WTC11 (cell line): Measurements from ENCODE around the gene PANX2. TPM values are rescaled to one million over a fixed set of nuclear protein-coding genes. Genes with fewer than 3 reads are reported as not detected.
A peak's percentile ranks its signal among the peaks of the same experiment; 100 is the strongest.

Source experiments
- ATAC-seq: fragments of 200-7000 bp; cut with Tn5 transposase; 2 replicates; pipeline ENCODE4 v1.10.0; 2021; ENCODE audit warnings: mild to moderate bottlenecking, moderate library complexity
- CTCF ChIA-PET: fragments of 300-600 bp; sonication (Branson Sonifier 250); formaldehyde crosslinking; loops from one replicate; lab custom pipeline; 2021; ENCODE audit warnings: antibody characterized with exemption; lab: Charles Lee
- POLR2A ChIA-PET: fragments of 350-600 bp; sonication (Branson Sonifier 250); formaldehyde crosslinking; loops from one replicate; lab custom pipeline; 2021; ENCODE audit warnings: antibody characterized with exemption; lab: Charles Lee
- DNase-seq: peaks from one replicate; pipeline ENCODE4 v3.0.0; 2021; ENCODE audit warnings: low spot score
- H3K27ac Mint-ChIP-seq: 2 replicates; pipeline ENCODE4 v1.8.0; 2021; ENCODE audit warnings: mixed read lengths
- H3K27me3 Mint-ChIP-seq: 2 replicates; pipeline ENCODE4 v1.8.0; 2021; ENCODE audit warnings: low read depth, mild to moderate bottlenecking, moderate library complexity, mixed read lengths
- H3K36me3 Mint-ChIP-seq: 2 replicates; pipeline ENCODE4 v1.8.0; 2021; ENCODE audit warnings: mixed read lengths
- H3K4me1 Mint-ChIP-seq: 2 replicates; pipeline ENCODE4 v1.8.0; 2022; ENCODE audit warnings: mixed read lengths
- H3K4me3 Mint-ChIP-seq: 2 replicates; pipeline ENCODE4 v1.8.0; 2021; ENCODE audit warnings: mild to moderate bottlenecking, moderate library complexity, mixed read lengths
- H3K9me3 Mint-ChIP-seq: 2 replicates; pipeline ENCODE4 v1.8.0; 2021; ENCODE audit warnings: mixed read lengths
- AR ChIP-seq: fragments of 250-450 bp; sonication (Bioruptor Pico); IDR thresholded peaks from 2 replicates; pipeline ENCODE4 v1.9.0; 2021; ENCODE audit warnings: mild to moderate bottlenecking
- CBFB ChIP-seq: sonication (generic); formaldehyde crosslinking; IDR thresholded peaks from 2 replicates; pipeline ENCODE4 v1.8.1; 2022; ENCODE audit warnings: mild to moderate bottlenecking, low read depth, missing genetic modification reagents
- FOXP1 ChIP-seq: sonication (generic); formaldehyde crosslinking; IDR thresholded peaks from 2 replicates; pipeline ENCODE4 v1.8.0; 2022; ENCODE audit warnings: missing genetic modification reagents, mild to moderate bottlenecking, moderate library complexity, borderline replicate concordance
- FOXP4 ChIP-seq: sonication (generic); formaldehyde crosslinking; IDR thresholded peaks from 2 replicates; pipeline ENCODE4 v1.8.0; 2022; ENCODE audit warnings: mild to moderate bottlenecking, missing genetic modification reagents
- KAT7 ChIP-seq: sonication (generic); formaldehyde crosslinking; IDR thresholded peaks from 2 replicates; pipeline ENCODE4 v1.8.1; 2023; ENCODE audit warnings: missing genetic modification reagents, mild to moderate bottlenecking, borderline replicate concordance
- NFE2L1 ChIP-seq: sonication (generic); formaldehyde crosslinking; IDR thresholded peaks from 2 replicates; pipeline ENCODE4 v1.8.1; 2023; ENCODE audit warnings: missing genetic modification reagents
- SP1 ChIP-seq: sonication (generic); formaldehyde crosslinking; conservative IDR thresholded peaks from 2 replicates; pipeline ENCODE4 v1.8.1; 2022; ENCODE audit warnings: missing genetic modification reagents
- total RNA-seq: library from RNA; stranded (reverse); gene quantifications from 3 replicates; pipeline ENCODE4 v1.2.3, GENCODE V29; 2021
- TF ChIP-seq, protein P1 (sequence below): sonication (generic); formaldehyde crosslinking; IDR thresholded peaks from 2 replicates; pipeline ENCODE4 v1.8.0; 2022; ENCODE audit warnings: mild to moderate bottlenecking, missing genetic modification reagents
- TF ChIP-seq, protein P2 (sequence below): sonication (generic); formaldehyde crosslinking; IDR thresholded peaks from 2 replicates; pipeline ENCODE4 v1.8.1; 2022; ENCODE audit warnings: low read depth, mild to moderate bottlenecking, moderate library complexity, missing genetic modification reagents, borderline replicate concordance
- TF ChIP-seq, protein P3 (sequence below): fragments of 250-450 bp; sonication (Bioruptor Pico); IDR thresholded peaks from 2 replicates; pipeline ENCODE4 v2.1.2; 2022; ENCODE audit warnings: mild to moderate bottlenecking, moderate library complexity
- TF ChIP-seq, protein P4 (sequence below): fragments of 250-450 bp; sonication (Bioruptor Pico); conservative IDR thresholded peaks from 2 replicates; pipeline ENCODE4 v1.9.0; 2021; ENCODE audit warnings: mild to moderate bottlenecking

Gene PANX2
- total RNA-seq, 1 experiment from 2014 or later, result 10.2 TPM

DNA sequence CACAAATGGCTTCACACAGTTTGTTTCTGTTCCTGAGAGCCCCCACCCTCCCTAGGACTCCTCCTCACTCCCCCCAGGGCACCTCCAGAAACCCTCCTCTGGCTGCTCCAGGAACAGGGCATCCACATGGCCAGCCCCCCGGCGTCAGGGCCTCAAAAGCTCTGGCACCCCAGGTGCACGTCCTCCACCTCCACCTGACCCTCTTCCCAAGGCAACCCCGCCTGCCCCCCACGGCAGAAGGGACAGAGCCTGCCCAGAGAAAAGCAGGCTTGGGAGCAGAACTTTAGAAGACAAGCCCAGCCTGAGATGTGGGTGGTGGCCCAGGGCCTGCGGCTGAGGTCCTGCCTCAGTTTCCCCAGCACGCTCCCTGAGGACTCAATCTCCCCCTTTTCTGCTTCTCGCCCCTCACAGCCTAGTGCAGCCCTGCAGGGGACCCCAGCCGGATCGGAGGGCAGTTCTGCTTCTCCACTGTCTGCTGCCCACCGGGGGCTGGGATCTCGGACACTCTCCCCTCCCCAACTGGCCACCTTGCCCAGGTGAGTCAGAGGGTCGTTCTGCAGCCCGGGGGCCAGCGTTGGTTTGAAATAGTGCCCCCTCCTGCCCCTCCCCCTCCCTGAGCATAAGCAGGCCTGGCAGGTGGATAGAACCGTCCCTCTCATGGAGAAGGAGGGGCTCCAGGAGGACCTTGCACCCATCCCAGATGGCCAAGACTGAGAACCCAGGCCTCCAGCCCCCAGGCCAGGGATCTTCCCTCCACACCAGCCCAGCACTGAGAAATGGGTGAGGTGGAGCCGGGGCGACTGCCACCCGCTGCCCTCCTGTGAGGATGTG, 12.8 kb downstream of the PANX2 start (continued):
- TF ChIP-seq AR (CRISPR knock-in tag) (no peak), KAT7 (CRISPR knock-in tag) (no peak)

- CTCF ChIA-PET, result interaction anchor here (0.8 to 1.6 kb wide), 8 partner anchors 10 to 417 kb away, joined by 3 to 5 read pairs (median 4); no protein-coding TSS in a partner anchor
- DNase-seq (peak; percentile 50), ATAC-seq (peak; percentile 23)
- TF ChIP-seq FOXP4 (CRISPR knock-in tag), result 0 out of 2 replicates have a peak, but pooled peaks have one; percentile 25
- TF ChIP-seq, protein P1, sequence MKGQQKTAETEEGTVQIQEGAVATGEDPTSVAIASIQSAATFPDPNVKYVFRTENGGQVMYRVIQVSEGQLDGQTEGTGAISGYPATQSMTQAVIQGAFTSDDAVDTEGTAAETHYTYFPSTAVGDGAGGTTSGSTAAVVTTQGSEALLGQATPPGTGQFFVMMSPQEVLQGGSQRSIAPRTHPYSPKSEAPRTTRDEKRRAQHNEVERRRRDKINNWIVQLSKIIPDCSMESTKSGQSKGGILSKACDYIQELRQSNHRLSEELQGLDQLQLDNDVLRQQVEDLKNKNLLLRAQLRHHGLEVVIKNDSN, result no peak
- H3K27ac Mint-ChIP-seq, result no peak overlapping the region
- POLR2A ChIA-PET, result no interaction called here
- H3K4me1 Mint-ChIP-seq, result peaks cover 7% of the 10 kb centered on the region
- peak overlapping the region; percentile 78 for H3K4me3 Mint-ChIP-seq
- H3K27me3 Mint-ChIP-seq, result no peaks in the 10 kb centered on the region; the same call in 1 of the 2 replicates
- no peaks in the 10 kb centered on the region for H3K9me3 Mint-ChIP-seq
- no peaks in the 10 kb centered on the region for H3K36me3 Mint-ChIP-seq
These were observed 13.7 kb downstream of the PANX2 start for GRCh38 chr22:50184004-50184901.

DNA sequence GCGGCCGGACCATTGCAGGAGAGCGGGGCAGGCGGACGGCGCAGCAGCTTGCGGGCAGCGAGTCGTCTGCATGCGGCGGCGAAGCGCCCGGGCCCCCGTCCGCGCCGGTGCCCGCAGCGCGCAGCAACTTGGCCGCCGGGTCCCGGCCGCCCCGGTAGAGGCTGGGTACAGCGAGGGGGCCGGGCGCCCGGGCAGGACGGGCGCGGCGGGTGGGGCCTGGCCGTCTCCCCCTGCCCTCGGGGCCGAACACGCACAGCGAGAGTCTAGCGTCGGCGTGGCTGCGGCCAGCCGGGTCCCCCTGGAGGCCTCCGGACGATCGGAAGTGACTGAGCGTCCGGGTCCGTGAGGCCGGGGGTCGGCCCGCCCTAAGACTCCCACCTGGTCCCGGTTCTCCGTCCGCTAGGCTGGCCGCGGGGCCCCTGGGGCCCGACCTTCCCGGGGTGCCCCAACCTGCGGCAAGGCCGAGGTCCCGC, 14.4 kb downstream of the PANX2 start:
- ATAC-seq (peak; percentile 5), DNase-seq (no peak)
- H3K36me3 Mint-ChIP-seq, result no peaks in the 10 kb centered on the region
- ChIA-PET CTCF (interaction anchor here (0.8 to 1.6 kb wide), 8 partner anchors 11 to 418 kb away, joined by 3 to 5 read pairs (median 4); no protein-coding TSS in a partner anchor), POLR2A (no interaction called here)
- peaks cover 14% of the 10 kb centered on the region for H3K4me1 Mint-ChIP-seq
- H3K27ac Mint-ChIP-seq, result no peak overlapping the region
- H3K4me3 Mint-ChIP-seq, result peak overlapping the region; percentile 81
- no peaks in the 10 kb centered on the region for H3K9me3 Mint-ChIP-seq
- TF ChIP-seq SP1 (no peak), CBFB (CRISPR knock-in tag) (no peak), NFE2L1 (no peak), FOXP1 (no peak), FOXP4 (CRISPR knock-in tag) (0 out of 2 replicates have a peak, but pooled peaks have one; percentile 0)
- TF ChIP-seq, protein P1, result no peak
- TF ChIP-seq, protein P2, sequence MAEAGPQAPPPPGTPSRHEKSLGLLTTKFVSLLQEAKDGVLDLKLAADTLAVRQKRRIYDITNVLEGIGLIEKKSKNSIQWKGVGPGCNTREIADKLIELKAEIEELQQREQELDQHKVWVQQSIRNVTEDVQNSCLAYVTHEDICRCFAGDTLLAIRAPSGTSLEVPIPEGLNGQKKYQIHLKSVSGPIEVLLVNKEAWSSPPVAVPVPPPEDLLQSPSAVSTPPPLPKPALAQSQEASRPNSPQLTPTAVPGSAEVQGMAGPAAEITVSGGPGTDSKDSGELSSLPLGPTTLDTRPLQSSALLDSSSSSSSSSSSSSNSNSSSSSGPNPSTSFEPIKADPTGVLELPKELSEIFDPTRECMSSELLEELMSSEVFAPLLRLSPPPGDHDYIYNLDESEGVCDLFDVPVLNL (CRISPR knock-in tag), result no peak
- TF ChIP-seq, protein P3, sequence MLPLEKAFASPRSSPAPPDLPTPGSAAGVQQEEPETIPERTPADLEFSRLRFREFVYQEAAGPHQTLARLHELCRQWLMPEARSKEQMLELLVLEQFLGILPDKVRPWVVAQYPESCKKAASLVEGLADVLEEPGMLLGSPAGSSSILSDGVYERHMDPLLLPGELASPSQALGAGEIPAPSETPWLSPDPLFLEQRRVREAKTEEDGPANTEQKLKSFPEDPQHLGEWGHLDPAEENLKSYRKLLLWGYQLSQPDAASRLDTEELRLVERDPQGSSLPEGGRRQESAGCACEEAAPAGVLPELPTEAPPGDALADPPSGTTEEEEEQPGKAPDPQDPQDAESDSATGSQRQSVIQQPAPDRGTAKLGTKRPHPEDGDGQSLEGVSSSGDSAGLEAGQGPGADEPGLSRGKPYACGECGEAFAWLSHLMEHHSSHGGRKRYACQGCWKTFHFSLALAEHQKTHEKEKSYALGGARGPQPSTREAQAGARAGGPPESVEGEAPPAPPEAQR, result no peak
- TF ChIP-seq, protein P4, sequence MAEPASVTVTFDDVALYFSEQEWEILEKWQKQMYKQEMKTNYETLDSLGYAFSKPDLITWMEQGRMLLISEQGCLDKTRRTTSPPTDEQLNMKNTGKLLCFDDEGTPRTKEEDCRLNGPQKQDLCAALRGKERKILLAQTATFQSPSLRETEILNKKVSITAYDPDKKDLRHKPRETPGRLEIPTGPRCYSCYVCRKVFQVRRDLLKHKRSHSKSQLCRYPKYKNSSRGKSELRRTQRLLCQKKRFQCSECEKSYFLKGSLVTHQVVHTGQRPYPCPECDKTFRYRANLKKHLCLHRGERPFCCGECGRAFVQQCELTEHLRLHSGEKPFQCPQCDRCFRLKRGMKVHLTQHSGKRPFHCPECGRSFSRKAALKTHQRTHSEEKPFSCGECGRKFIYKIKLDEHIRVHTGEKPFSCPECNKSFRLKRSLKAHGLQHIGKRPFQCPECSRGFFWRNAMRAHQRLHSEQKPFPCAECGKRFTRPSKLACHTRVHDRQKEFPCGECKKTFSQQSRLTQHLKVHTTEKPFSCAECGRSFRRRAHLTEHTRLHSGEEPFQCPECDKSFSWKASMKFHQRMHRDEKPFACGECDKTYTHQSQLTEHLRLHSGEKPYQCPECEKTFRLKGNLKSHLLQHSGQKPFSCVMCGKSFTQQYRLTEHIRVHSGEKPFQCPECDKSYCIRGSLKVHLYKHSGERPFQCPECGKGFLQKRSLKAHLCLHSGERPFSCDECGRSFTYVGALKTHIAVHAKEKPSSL (CRISPR knock-in tag), result no peak
- H3K27me3 Mint-ChIP-seq, result no peaks in the 10 kb centered on the region; the same call in 1 of the 2 replicates
